Embryonic facial prominence (tissue), 1 donor: ENCODE measurements around the gene GSG1L.
"Not testable (repeated sequence)": the region's sequence is repeated elsewhere in the genome, so short reads cannot be mapped to it uniquely, and the experiment has no call there.

ENCODE experiments used
- DNase-seq: peaks from one replicate; pipeline ENCODE4 v3.0.0-alpha.2; 2016; ENCODE audit errors: extremely low spot score

GSG1L gene

DNA sequence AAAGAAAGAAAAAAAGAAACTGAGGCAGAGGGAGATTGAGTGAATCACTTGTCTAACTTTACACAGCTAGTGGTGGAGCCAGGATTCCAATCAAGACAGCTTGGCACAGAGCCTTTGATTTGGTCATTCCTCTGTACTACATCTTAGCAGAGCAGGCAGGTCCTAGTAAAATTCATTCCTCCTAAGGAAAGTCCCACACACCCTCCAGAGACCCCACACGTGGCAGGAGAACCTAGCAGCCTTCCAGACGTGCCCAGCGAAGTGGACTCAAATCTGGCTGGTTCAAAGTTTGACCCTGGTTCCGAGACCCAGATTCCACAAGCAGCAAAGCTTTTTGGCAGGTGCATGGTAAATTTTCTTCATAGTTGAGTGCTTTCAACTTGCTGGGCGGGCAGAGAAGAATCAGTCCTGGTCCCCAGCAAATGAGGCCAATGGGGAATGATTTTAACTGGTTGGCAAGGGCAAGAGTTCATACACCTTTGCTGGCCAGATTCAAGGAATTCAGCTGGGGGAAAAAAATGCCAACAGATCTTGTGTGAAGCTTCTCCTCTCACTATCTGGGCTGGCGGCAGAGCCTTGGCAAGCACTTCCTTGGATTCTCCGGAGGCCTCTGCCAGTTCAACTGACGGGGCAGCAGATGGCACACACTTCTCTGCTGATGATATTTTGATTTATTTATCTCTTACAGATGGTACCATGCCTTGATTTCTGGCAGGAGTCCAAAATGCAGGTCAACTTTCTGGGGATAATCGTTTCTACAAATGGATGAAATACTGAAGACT, 82.4 kb downstream of the GSG1L start:
- DNase-seq: no peak

DNA sequence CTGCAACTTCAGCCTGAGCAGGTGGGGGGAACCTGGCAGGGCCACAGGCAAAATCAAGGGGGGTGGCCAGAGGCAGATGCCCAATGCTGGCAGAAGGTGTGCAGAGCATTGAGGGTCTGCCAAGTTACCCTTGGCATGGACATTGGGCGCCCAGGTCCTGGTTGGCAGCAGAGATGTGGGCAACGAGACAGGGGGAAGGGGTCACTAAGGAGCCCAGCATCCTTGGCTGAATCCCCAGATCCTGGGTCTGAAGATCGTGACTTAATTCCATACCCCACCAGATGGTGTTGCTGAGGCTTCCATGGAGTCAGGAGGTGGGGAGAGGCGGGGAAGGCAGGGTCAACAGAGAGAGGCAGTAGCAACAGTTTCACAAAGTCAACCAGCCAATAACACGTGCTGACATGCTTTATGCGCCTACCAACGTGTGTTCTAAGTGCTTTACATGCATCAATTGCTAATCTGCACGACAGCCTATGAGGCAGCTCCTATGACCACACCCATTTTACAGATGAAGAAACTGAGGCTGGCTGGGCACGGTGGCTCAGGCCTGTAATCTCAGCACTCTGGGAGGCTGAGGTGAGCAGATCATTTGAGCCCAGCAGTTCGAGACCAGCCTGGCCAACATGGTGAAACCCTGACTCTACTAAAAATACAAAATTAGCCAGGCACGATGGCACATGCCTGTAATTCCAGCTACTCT, 83.3 kb downstream of the GSG1L start:
- DNase-seq: no peak

GRCh38 chr16:27979668-27980067, 83.8 kb downstream of the GSG1L start:
- DNase-seq: not testable (repeated sequence)

GRCh38 chr16:27978876-27979275, 84.6 kb downstream of the GSG1L start:
- no peak for DNase-seq

- no peak for DNase-seq
Observed at GRCh38 chr16:27977966-27978365, 85.5 kb downstream of the GSG1L start.

DNA sequence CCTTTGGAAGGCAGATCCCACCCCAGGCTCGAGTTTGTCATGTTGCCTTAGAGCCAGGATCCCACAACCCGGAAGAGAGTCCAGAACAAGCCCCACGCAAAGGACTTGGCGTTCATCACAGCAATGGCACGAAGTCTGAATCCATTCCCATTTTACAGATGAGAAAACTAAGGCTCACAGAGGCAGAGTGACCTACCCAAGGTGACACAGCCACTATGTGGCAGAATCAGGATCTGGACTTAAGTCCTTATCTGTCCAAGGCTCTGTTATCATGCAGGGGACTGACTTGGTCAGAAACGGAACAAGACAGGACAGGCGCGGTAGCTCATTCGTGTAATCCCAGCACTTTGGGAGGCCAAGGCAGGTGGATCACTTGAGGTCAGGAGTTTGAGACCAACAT, 86.5 kb downstream of the GSG1L start:
- DNase-seq: no peak

GRCh38 chr16:27974896-27975540, 88.5 kb downstream of the GSG1L start:
- no peak for DNase-seq

DNA sequence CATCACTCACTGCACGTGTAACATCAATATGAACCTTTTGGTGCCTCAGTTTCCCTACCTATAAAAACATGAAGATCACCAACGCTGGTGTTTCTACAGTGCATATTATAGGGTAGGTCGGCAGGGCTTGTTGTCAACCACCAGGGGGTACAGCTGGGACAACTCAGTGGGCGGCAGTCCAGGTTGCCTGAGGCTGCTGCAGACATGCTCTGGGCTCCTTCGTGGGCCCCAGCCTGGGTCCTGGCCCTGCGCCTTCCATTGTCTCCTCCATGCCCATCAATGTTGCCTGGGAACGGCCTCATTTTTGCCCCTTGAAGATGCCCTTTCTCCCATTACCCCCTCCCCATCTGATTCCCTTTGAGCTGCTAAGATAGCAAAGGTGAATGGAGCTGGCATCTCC, 89.8 kb downstream of the GSG1L start:
- no peak for DNase-seq

DNA sequence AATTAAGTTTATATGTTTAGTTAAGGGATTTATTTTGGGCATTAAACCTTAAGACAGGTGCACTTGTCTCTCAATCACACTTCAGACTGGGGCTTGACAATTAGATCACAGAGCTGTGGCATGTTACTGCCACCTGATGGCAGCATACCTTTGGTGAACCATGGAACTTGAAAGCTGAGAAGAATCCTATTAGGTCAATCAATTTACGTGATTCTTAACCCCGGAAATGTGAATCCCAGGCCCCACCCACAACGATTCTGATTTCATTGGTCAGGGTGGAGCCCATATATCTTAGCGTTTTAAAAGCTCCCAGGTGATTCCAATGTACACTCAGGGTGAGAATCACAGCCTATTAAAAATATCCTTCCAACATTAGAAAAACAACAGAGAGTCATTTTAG, 91.0 kb downstream of the GSG1L start:
- no peak for DNase-seq

GRCh38 chr16:27969574-27969973, 93.9 kb downstream of the GSG1L start:
- no peak for DNase-seq

GRCh38 chr16:27967169-27967568, 96.3 kb downstream of the GSG1L start:
- DNase-seq: no peak

GRCh38 chr16:27966756-27967155, 96.8 kb downstream of the GSG1L start:
- DNase-seq: no peak

- no peak for DNase-seq
Observed at GRCh38 chr16:27965801-27966200, 97.7 kb downstream of the GSG1L start.

- DNase-seq: no peak
Observed at GRCh38 chr16:27963471-27963965, 100.0 kb downstream of the GSG1L start.

GRCh38 chr16:27962197-27962596, 101.3 kb downstream of the GSG1L start:
- no peak for DNase-seq

DNA sequence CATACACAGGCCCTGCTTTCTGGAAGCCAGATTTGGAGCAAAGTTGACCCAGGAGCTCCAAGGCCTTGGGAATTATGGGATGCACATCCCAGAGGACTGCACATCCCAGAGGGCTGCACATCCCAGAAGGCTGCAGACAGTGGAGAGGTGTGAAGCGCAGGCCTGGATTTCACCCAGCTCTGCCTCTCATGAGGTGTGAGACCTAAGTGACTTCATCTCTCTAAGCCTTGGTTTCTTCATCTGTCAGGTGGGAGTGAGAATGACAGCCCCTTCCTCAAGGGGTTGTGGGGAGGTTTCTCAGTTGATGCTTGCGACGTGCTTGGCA, 102.3 kb downstream of the GSG1L start:
- DNase-seq: no peak

DNA sequence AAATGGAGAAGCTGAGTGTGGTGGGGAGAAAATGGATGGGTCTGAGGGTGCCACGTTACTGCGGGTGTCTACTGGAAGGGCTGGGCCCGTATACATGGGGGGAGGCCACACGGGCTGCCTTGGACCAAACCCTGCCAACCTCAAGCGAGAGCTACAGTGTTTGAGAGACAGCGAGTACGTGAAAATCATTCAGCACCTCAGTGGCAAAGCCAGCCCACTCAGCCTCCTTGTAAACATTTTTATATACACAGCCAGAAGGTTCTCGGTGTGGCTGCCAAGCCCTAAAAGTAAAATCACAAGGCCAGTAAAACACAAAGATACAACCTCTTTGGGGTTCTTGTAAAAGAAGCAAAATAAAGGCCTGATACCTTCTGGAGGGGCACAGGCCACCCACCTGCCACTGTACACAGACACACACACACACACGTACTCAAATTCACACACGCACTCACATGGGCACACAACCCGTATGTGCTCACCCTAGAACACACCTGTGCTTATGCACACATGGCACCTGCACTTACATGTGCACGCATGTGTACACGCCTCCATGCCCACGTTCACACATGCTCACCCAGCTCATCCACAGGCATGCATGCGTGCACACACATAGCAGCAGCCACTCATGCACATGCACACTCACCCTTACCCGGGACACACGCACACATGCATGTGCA, 102.8 kb downstream of the GSG1L start:
- DNase-seq: no peak

GRCh38 chr16:27959914-27960313, 103.6 kb downstream of the GSG1L start:
- no peak for DNase-seq

- no peak for DNase-seq
Observed at GRCh38 chr16:27954191-27954590, 109.3 kb downstream of the GSG1L start.

DNA sequence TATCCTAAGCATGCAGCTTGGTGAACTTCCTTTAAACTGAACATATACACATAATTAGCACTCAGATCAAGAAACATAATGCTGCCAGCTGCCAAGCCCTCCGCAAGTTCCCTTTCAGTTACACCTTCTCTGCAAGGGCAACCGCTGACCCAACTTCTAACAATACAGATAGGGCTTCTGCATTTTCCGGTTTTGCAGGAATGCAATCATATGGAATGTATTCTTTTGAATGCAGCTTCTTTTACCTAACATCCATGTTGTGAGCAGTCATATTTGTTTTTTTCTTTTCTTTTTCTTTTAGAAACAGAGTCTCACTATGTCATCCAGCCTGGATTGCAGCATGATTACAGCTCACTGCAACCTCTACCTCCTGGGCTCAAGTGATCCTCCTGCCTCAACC, 110.7 kb downstream of the GSG1L start:
- no peak for DNase-seq

DNA sequence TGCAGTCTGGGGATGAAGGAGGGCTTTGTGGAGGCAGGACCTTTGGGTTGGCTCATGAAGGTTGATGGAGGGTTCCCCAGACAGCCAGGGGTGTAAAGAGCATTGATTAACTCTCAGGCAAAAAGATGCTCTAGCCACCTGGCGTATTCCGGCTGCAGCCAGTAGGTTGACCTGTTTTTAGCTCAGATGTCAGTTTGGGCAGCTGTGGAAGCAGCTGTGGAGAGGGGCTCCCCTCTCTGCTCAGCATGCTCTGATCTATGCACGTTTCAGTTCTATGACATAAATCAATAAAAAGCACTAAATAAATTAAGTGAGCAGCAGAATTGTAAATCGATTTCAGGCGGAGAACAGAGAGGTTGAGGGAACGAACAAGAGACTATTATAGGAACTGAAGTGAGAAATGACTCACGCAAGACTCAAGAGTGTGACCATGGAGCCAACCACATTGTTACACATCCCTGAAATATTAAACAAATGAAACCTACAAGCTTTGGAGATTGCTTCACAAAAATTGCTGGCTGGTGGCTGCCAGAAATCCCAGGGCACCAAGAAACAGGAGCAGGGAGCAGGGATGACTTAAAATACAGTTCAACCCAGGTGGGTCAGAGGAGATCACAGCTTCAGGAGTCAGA, 111.9 kb downstream of the GSG1L start:
- DNase-seq: no peak
